GM12875 (cell line): Measurements from ENCODE around the gene KIF6.

Source experiments
- H3K4me3 ChIP-seq: one replicate; pipeline ENCODE4 v1.5.1; 2011; ENCODE audit warnings: low read depth, low read length, control low read depth
- CTCF ChIP-seq: IDR thresholded peaks from 2 replicates; pipeline ENCODE4 v1.5.1; 2011; ENCODE audit warnings: low read depth, mild to moderate bottlenecking, control low read depth, inconsistent platforms, low read length, moderate library complexity, borderline replicate concordance; ENCODE audit not compliant: insufficient read depth

Gene KIF6

DNA sequence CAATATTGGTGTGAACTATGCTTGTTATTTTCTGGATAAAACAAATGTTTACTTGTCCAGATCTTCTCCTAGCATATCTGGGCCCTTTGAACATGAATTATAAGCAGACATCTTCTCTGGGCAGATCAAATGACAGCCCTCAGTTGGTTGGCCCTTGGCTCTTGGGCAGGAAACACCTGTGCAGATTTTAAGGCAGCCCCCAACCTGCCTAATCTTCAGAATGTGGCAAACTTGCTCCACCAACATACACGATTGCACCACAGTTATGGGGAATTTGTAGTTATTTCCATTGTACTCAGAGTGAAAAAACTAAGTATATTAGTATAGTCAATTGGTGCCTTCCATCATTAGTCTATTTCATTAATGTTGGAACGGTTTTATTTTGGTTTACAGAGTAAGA lies 307.8 kb downstream of the KIF6 start:
- H3K4me3 ChIP-seq: no peak overlapping the region
- no peak for TF ChIP-seq CTCF

DNA sequence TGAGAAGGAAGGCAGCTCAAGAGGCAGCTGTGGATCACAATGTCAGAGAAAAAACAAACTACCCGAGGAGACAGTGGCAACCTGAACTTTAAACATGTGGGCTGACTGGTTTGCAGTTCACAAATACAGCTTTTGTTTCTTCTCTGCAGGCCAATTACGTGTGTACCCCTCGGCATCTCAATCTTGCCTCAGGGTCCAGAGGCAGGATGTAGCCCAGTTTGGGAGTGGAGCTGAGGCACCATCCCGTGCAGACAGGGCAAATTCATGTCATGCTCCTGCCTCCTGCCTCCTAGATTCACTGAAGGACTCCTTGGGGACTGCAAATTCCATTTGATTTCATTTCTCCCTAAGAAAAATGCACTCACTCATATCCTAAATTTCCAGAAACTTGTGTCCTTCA lies 308.5 kb downstream of the KIF6 start:
- no peak overlapping the region for H3K4me3 ChIP-seq
- no peak for TF ChIP-seq CTCF

DNA sequence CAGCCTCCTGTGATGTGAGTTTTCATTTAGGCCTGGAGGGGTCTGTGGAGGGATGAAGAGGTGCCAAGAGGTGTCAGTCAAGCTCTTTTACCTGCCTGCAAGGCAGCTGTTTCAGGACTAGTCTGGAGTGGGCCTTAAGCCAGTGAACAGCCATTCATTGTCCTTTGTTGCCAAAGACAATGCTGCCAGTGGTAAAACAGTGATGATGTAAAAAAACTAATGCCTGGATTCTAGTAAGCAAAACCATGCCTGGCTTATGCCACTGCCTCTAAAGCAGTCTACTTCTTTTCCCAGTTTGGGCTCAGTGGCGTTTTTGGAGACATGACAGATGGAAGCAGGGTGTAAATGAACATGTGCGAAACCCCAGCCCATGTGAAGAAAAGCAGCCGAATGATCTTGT lies 309.2 kb downstream of the KIF6 start:
- H3K4me3 ChIP-seq: no peak overlapping the region

DNA sequence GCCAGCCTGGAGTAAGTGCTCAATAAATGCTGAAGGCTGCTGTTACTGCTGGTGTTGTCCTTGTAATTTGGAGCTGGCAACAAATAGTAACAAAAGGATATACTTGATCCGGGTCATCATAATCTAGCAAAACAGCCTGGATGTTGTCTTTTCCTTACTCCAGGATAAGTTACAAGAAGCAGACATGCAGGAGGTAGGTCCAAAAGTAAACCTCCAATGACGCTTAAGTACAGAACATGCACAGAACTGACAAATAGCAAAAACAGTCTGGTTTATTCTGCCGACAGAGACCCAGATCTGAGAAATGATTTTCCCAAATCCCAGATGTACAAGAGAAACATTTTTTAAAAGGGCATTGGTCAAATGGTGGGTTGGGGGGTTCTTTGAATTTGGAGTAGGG lies 309.7 kb downstream of the KIF6 start:
- TF ChIP-seq CTCF: no peak
- no peak overlapping the region for H3K4me3 ChIP-seq

More for the DNA sequence above, 309.2 kb downstream of the KIF6 start:
- no peak for TF ChIP-seq CTCF

GRCh38 chr6:39411465-39411864 lies 313.7 kb downstream of the KIF6 start:
- H3K4me3 ChIP-seq: no peak overlapping the region
- no peak for TF ChIP-seq CTCF

DNA sequence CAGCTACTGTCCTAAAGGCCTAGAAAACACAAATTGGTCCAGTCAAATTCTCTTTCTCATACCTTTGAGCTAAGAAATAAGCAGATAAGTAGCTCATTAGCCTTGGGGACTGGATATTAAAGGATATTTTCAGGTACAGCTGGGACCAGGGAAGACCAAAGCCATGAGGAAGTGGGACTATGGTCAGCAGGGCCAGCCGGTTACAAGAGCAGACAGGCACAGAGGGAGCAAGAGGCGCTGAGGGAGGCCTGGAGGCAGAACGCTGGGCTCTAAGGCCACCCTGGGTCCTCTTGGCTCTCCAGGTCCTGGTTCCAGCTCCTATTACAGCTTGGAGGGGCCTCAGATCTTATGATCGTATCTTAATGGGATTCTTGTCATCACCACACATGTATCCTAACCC lies 314.2 kb downstream of the KIF6 start:
- H3K4me3 ChIP-seq: no peak overlapping the region
- TF ChIP-seq CTCF: no peak

GRCh38 chr6:39409889-39410288 lies 315.3 kb downstream of the KIF6 start:
- TF ChIP-seq CTCF: no peak

More at GRCh38 chr6:39409889-39410288, 315.3 kb downstream of the KIF6 start:
- H3K4me3 ChIP-seq: no peak overlapping the region
